HG02798 (cell line): ENCODE data around the gene UBASH3A.

Experiments
- ATAC-seq: cut with Tn5 transposase; IDR thresholded peaks from one replicate; pipeline ENCODE4 v1.9.1; 2021; ENCODE audit warnings: mild to moderate bottlenecking; ENCODE audit not compliant: unreplicated experiment, poor library complexity

Gene UBASH3A

GRCh38 chr21:42476388-42477331, 73.0 kb downstream of the UBASH3A start:
- no peak for ATAC-seq

- no peak for ATAC-seq
These were observed 74.8 kb downstream of the UBASH3A start for GRCh38 chr21:42478504-42478903.

GRCh38 chr21:42479582-42479981, 75.9 kb downstream of the UBASH3A start:
- no peak for ATAC-seq

GRCh38 chr21:42480736-42481135, 77.0 kb downstream of the UBASH3A start:
- no peak for ATAC-seq

GRCh38 chr21:42481169-42481568, 77.5 kb downstream of the UBASH3A start:
- ATAC-seq, result no peak

- ATAC-seq, result no peak
These were observed 81.3 kb downstream of the UBASH3A start for GRCh38 chr21:42484966-42485365.

GRCh38 chr21:42486072-42486471, 82.4 kb downstream of the UBASH3A start:
- ATAC-seq, result no peak

- ATAC-seq, result no peak
These were observed 82.8 kb downstream of the UBASH3A start for GRCh38 chr21:42486531-42486930.

- no peak for ATAC-seq
These were observed 85.4 kb downstream of the UBASH3A start for GRCh38 chr21:42489006-42489563.

GRCh38 chr21:42489991-42490390, 86.3 kb downstream of the UBASH3A start:
- ATAC-seq, result no peak

GRCh38 chr21:42490720-42491119, 87.0 kb downstream of the UBASH3A start:
- no peak for ATAC-seq

- ATAC-seq, result no peak
These were observed 87.6 kb downstream of the UBASH3A start for GRCh38 chr21:42491328-42491727.

GRCh38 chr21:42492201-42492600, 88.5 kb downstream of the UBASH3A start:
- no peak for ATAC-seq

- no peak for ATAC-seq
These were observed 89.7 kb downstream of the UBASH3A start for GRCh38 chr21:42493109-42494060.

GRCh38 chr21:42495027-42495426, 91.3 kb downstream of the UBASH3A start:
- no peak for ATAC-seq

- no peak for ATAC-seq
These were observed 92.0 kb downstream of the UBASH3A start for GRCh38 chr21:42495765-42496119.

GRCh38 chr21:42496120-42496838, 92.6 kb downstream of the UBASH3A start, which contains the start of gene RSPH1:
Gene RSPH1, minus strand, starts transcription at chr21:42496224. Its CDS starts 38 bp downstream, at chr21:42496186.
- peak; percentile 99 for ATAC-seq

- ATAC-seq, result no peak
These were observed 93.1 kb downstream of the UBASH3A start for GRCh38 chr21:42496839-42497202.
